Embryonic facial prominence (tissue), 1 donor: Measurements from ENCODE around the gene ARPC4.
A peak's percentile ranks its signal among the peaks of the same experiment; 100 is the strongest.

Experiments
- DNase-seq: peaks from one replicate; pipeline ENCODE4 v3.0.0-alpha.2; 2016; ENCODE audit errors: extremely low spot score

ARPC4 gene

GRCh38 chr3:9792405-9793160, at the start of gene ARPC4, which contains the start of gene TADA3:
Gene ARPC4 (plus strand): TSS chr3:9793082. CDS start chr3:9793122, 40 bp downstream.
Gene TADA3 (minus strand): TSS chr3:9792473. CDS start chr3:9791466, 1,007 bp downstream.
- DNase-seq: peak; percentile 96

GRCh38 chr3:9743548-9743947, 49.3 kb upstream of the ARPC4 start:
- DNase-seq: no peak

- no peak for DNase-seq
These were observed 48.7 kb upstream of the ARPC4 start for GRCh38 chr3:9744162-9744561.

- DNase-seq: no peak
These were observed 47.4 kb upstream of the ARPC4 start for GRCh38 chr3:9745521-9745920.

- DNase-seq: no peak
These were observed 46.6 kb upstream of the ARPC4 start for GRCh38 chr3:9746330-9746729.

- no peak for DNase-seq
These were observed 45.6 kb upstream of the ARPC4 start for GRCh38 chr3:9747267-9747666.

- DNase-seq: no peak
These were observed 44.9 kb upstream of the ARPC4 start for GRCh38 chr3:9748031-9748430.

GRCh38 chr3:9749296-9749644, 43.6 kb upstream of the ARPC4 start:
- no peak for DNase-seq

- peak; percentile 90 for DNase-seq
These were observed 43.0 kb upstream of the ARPC4 start, which contains the start of gene OGG1 for GRCh38 chr3:9749645-9750555. Gene OGG1 (plus strand): TSS chr3:9749952. CDS start chr3:9750287, 335 bp downstream.

GRCh38 chr3:9750556-9751411, 42.1 kb upstream of the ARPC4 start:
- DNase-seq: peak; percentile 5

GRCh38 chr3:9754678-9755077, 38.2 kb upstream of the ARPC4 start:
- peak; percentile 1 for DNase-seq

- DNase-seq: no peak
These were observed 35.5 kb upstream of the ARPC4 start for GRCh38 chr3:9757427-9757826.

GRCh38 chr3:9760779-9761505, 31.9 kb upstream of the ARPC4 start:
- DNase-seq: peak; percentile 2

- DNase-seq: peak; percentile 4
These were observed 31.0 kb upstream of the ARPC4 start for GRCh38 chr3:9761919-9762318.

GRCh38 chr3:9762871-9763270, 30.0 kb upstream of the ARPC4 start:
- DNase-seq: no peak

GRCh38 chr3:9765865-9766264, 27.0 kb upstream of the ARPC4 start:
- no peak for DNase-seq

- no peak for DNase-seq
These were observed 25.5 kb upstream of the ARPC4 start for GRCh38 chr3:9767418-9767817.

GRCh38 chr3:9768141-9768775, 24.6 kb upstream of the ARPC4 start:
- no peak for DNase-seq

GRCh38 chr3:9769012-9769411, 23.9 kb upstream of the ARPC4 start:
- DNase-seq: no peak

- DNase-seq: peak; percentile 48
These were observed 23.2 kb upstream of the ARPC4 start, which contains the start of gene CAMK1 for GRCh38 chr3:9769426-9770275. Gene CAMK1 (minus strand): TSS chr3:9769947. CDS start chr3:9767749, 2,198 bp downstream.
